ENCODE results near the gene PTGES.

DNA sequence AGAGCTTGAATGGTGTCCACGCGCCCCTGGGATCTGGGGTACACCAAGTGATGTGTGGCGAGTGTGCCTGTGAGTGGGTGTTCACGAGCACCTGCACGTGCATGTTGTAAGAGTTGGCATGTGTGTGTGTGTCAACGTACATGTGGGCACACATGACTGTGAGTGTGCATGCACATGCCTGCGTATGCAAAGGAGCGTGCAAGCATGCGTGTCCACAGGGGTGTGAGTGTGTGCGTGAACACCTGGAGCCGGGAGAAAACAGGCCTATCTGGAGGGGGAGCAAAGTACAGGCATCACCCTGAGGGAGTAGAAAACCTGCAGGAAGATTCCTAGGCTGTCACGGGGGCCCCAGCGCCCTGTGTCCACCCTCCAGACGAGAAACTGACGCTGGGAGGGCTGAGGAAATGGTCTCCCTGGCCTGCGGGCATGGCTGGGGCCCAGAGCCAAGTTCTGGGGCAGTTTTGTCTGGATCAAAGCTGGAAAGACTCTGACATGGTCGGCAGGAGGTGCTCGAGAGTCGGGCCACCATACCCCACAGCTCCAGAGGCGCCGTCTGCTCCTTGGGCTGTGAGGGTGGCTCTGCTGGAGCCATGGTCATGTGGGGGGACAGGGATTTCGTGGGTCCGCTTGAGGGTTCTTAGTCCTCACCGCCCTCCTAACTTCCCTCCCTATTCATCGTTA, 31.8 kb downstream of the PTGES start:
- TF ChIP-seq CTCF (IDR thresholded peaks at IDR 0.05) (no peak), POLR2A (IDR thresholded peaks at IDR 0.05) (no peak)

Measured in heart left ventricle (tissue), 13 donors.